HepG2 (cell line): ENCODE results near the gene MEGF6. TPM values are rescaled to one million over a fixed set of nuclear protein-coding genes. Genes with fewer than 3 reads are reported as not detected.

Experiments used
- ATAC-seq: fragments of 200-7000 bp; cut with Tn5 transposase; 3 replicates; pipeline ENCODE4 v1.9.1; 2020; ENCODE audit warnings: mild to moderate bottlenecking, moderate library complexity
- BruUV-seq: library from RNA; stranded (reverse); fragments of 400-500 nt; replicated peaks from 2 replicates; lab custom pipeline; 2021; lab: Mats Ljungman, UMichigan
- CTCF ChIA-PET: fragments of 300-600 bp; formaldehyde crosslinking; extraction: SDS; loops from one replicate; lab custom pipeline; 2021; ENCODE audit warnings: low total read pairs, inconsistent platforms, low intra/inter-chr PET ratio; lab: Yijun Ruan, JAX
- POLR2A ChIA-PET: fragments of 350-600 bp; sonication (Branson Sonifier 250); formaldehyde crosslinking; loops from one replicate; lab custom pipeline; 2020; ENCODE audit warnings: antibody characterized with exemption, inconsistent platforms; lab: Yijun Ruan, JAX
- DNase-seq: peaks from one replicate; pipeline ENCODE4 v3.0.0-alpha.2; 2015; ENCODE audit warnings: low spot score
- FAIRE-seq: peaks from 3 replicates; lab custom pipeline; 2011; peaks lifted over from hg19 to GRCh38; lab: Jason Lieb, UNC
- H2AFZ ChIP-seq: one replicate; pipeline ENCODE4 v1.6.1; 2011; ENCODE audit warnings: low read length, inconsistent platforms
- H3K27ac ChIP-seq: fragments of 300-600 bp; 3 replicates; pipeline ENCODE4 v1.8.0; 2011; ENCODE audit warnings: mixed run types, mild to moderate bottlenecking, mixed read lengths, low read length, inconsistent platforms; ENCODE audit not compliant: insufficient read depth; ENCODE audit errors: extremely low read length
- H3K27me3 ChIP-seq, 2 experiments: fragments of 200-600 bp in 1 of 2; 2 replicates in 1 of 2; 3 replicates in 1 of 2; pipeline versions ENCODE4 v1.6.0 to v1.8.0; 2011; ENCODE audit warnings: low read length in 2 of 2, mild to moderate bottlenecking in 2 of 2, moderate library complexity in 2 of 2, inconsistent platforms in 1 of 2; ENCODE audit not compliant: insufficient read depth in 2 of 2, control insufficient read depth in 1 of 2
- H3K36me3 ChIP-seq, 2 experiments: fragments of 200-600 bp in 1 of 2; replicated peaks in 1 of 2; 2 replicates in 1 of 2; 3 replicates in 1 of 2; pipeline versions ENCODE4 v1.5.1 to v1.8.0; 2011; ENCODE audit warnings: low read length in 2 of 2, inconsistent platforms in 1 of 2; ENCODE audit not compliant: insufficient read depth in 2 of 2, control insufficient read depth in 1 of 2
- H3K4me1 ChIP-seq: 2 replicates; pipeline ENCODE4 v1.5.1; 2012; ENCODE audit warnings: low read length, inconsistent platforms; ENCODE audit not compliant: insufficient read depth
- H3K4me2 ChIP-seq: 2 replicates; pipeline ENCODE4 v1.6.0; 2011; ENCODE audit warnings: low read depth, low read length, inconsistent platforms
- H3K4me3 ChIP-seq, 3 experiments: fragments of 200-600 bp in 1 of 3; sonication (generic), shearing (Covaris generic) in 1 of 3; replicated peaks in 1 of 3; 2 replicates each; pipeline ENCODE4 v1.5.1; 2011 to 2016; ENCODE audit warnings: low read length in 3 of 3, inconsistent platforms in 2 of 3, low read depth in 2 of 3, mild to moderate bottlenecking in 2 of 3, control low read depth in 1 of 3, mixed read lengths in 1 of 3; ENCODE audit not compliant: insufficient read depth in 1 of 3
- H3K79me2 ChIP-seq: one replicate; pipeline ENCODE4 v1.6.1; 2011; ENCODE audit warnings: low read length, inconsistent platforms; ENCODE audit not compliant: insufficient read depth
- H3K9ac ChIP-seq: 2 replicates; pipeline ENCODE4 v1.6.0; 2011; ENCODE audit warnings: mild to moderate bottlenecking, low read depth, low read length, inconsistent platforms; ENCODE audit not compliant: insufficient read depth
- H3K9me3 ChIP-seq: 2 replicates; pipeline ENCODE4 v1.5.1; 2012; ENCODE audit warnings: mild to moderate bottlenecking, low read length
- H4K20me1 ChIP-seq: 2 replicates; pipeline ENCODE4 v1.6.0; 2011; ENCODE audit warnings: inconsistent platforms, mild to moderate bottlenecking, low read length, moderate library complexity; ENCODE audit not compliant: insufficient read depth
- CTCF ChIP-seq: sonication (generic); formaldehyde crosslinking; IDR thresholded peaks from 2 replicates; pipeline ENCODE4 v1.5.0; 2020; ENCODE audit warnings: mild to moderate bottlenecking, missing genetic modification reagents, moderate library complexity
- FOSL2 ChIP-seq: sonication (generic); formaldehyde crosslinking; IDR thresholded peaks from 2 replicates; pipeline ENCODE4 v1.4.0; 2020; ENCODE audit warnings: missing genetic modification reagents
- FOXP4 ChIP-seq: sonication (generic); formaldehyde crosslinking; IDR thresholded peaks from 2 replicates; pipeline ENCODE4 v1.4.0; 2020; ENCODE audit warnings: missing genetic modification reagents
- PCBP2 ChIP-seq: fragments of 200-400 bp; formaldehyde crosslinking; optimal IDR thresholded peaks from 2 replicates; pipeline ENCODE3; 2018; ENCODE audit warnings: low read length, low read depth; ENCODE audit not compliant: poor library complexity, severe bottlenecking
- RBM39 ChIP-seq: fragments of 200-400 bp; formaldehyde crosslinking; IDR thresholded peaks from one replicate; pipeline ENCODE4 v1.6.1; 2018; ENCODE audit warnings: antibody characterized with exemption, mild to moderate bottlenecking, low read depth, low read length; ENCODE audit not compliant: poor library complexity, severe bottlenecking
- RFXAP ChIP-seq: sonication (generic); formaldehyde crosslinking; IDR thresholded peaks from 2 replicates; pipeline ENCODE4 v1.4.0; 2020; ENCODE audit warnings: missing genetic modification reagents, borderline replicate concordance
- SKIL ChIP-seq: sonication (generic); formaldehyde crosslinking; IDR thresholded peaks from 2 replicates; pipeline ENCODE4 v1.8.0; 2022; ENCODE audit warnings: missing genetic modification reagents, mild to moderate bottlenecking, moderate library complexity, borderline replicate concordance
- THYN1 ChIP-seq: sonication (generic); formaldehyde crosslinking; IDR thresholded peaks from 2 replicates; pipeline ENCODE4 v1.8.1; 2023; ENCODE audit warnings: low read depth, mild to moderate bottlenecking, moderate library complexity, missing genetic modification reagents, borderline replicate concordance
- ZC3H13 ChIP-seq: sonication (generic); formaldehyde crosslinking; IDR thresholded peaks from 2 replicates; pipeline ENCODE4 v1.8.1; 2023; ENCODE audit warnings: mild to moderate bottlenecking, missing genetic modification reagents, moderate library complexity
- ZMYM2 ChIP-seq: sonication (generic); formaldehyde crosslinking; IDR thresholded peaks from 2 replicates; pipeline ENCODE4 v1.8.0; 2022; ENCODE audit warnings: mild to moderate bottlenecking, missing genetic modification reagents
- ZNF460 ChIP-seq: sonication (generic); formaldehyde crosslinking; IDR thresholded peaks from 2 replicates; pipeline ENCODE4 v1.5.1; 2020; ENCODE audit warnings: missing genetic modification reagents, mild to moderate bottlenecking, borderline replicate concordance
- ZNF747 ChIP-seq: sonication (generic); formaldehyde crosslinking; IDR thresholded peaks from 2 replicates; pipeline ENCODE4 v1.8.1; 2023; ENCODE audit warnings: missing genetic modification reagents, mild to moderate bottlenecking, borderline replicate concordance
- ZNF761 ChIP-seq: sonication (generic); formaldehyde crosslinking; conservative IDR thresholded peaks from 2 replicates; pipeline ENCODE4 v1.4.0; 2020; ENCODE audit warnings: mild to moderate bottlenecking, missing genetic modification reagents
- WGBS: methylation state at CpG from one replicate; pipeline ENCODE4 v1.1.6; 2017; ENCODE audit warnings: low lambda C conversion rate; 5-methylcytosine and 5-hydroxymethylcytosine counted together
- in situ Hi-C: cut with HindIII; loops from 2 replicates; pipeline ENCODE4 v1.10.0; 2017; ENCODE audit warnings: low pct_unique_long_range_greater_than_20kb; ENCODE audit not compliant: extremely low pct_ligation_motif_present
- intact Hi-C: fragments of 100-400 bp; cut with micrococcal nuclease; formaldehyde crosslinking; loops from one replicate; pipeline ENCODE4 v1.10.0; 2022; ENCODE audit not compliant: unreplicated experiment
- polyA plus RNA-seq, 8 experiments: library from polyadenylated mRNA; depleted of rRNA in 3 of 8; stranded (reverse) in 7 of 8; unstranded in 1 of 8; fragments of >200 nt; fragmentation: Illumina TruSeq in 4 of 8; extraction: Trizol in 4 of 8; gene quantifications; 2 replicates each; pipeline versions ENCODE4 v1.2.1 to v1.2.3, GENCODE V29; 2011 to 2016; ENCODE audit warnings: low read depth in 4 of 8, missing spikeins in 1 of 8, mixed read lengths in 1 of 8; ENCODE audit not compliant: insufficient read depth in 1 of 8
- total RNA-seq, 5 experiments: library from RNA; depleted of rRNA; stranded (reverse); fragments of >200 nt; fragmentation: Illumina TruSeq; extraction: Trizol; gene quantifications; 2 replicates each; pipeline ENCODE4 v1.2.3, GENCODE V29; 2016; ENCODE audit warnings: low read depth in 1 of 5

The MEGF6 gene
- total and polyA plus RNA-seq, 2 of the 13 experiments (the other 11 are each of a cell fraction or from before 2014, with no cell fraction given), result 1.9 TPM

- TF ChIP-seq CTCF (CRISPR knock-in tag), result peak; percentile 19
- TF ChIP-seq PCBP2, result no peak
- no peak for TF ChIP-seq FOSL2 (CRISPR knock-in tag)
- TF ChIP-seq, all 625 proteins: peak for 35
These were observed 139.0 kb downstream of the MEGF6 start (continued) for GRCh38 chr1:3472088-3472850.

- H3K9me3 ChIP-seq, result no peaks in the 10 kb centered on the region
- peak; percentile 89 for DNase-seq
- H3K4me2 ChIP-seq, result peak overlapping the region; percentile 73
- POLR2A ChIA-PET, result interaction anchor here (0.6 to 3.2 kb wide), 11 partner anchors 10 to 1059 kb away, joined by 3 to 282 read pairs (median 3); partner anchors contain the start of genes ARHGEF16, PEX10 and WRAP73
- H3K4me1 ChIP-seq, result peaks cover 26% of the 10 kb centered on the region
- TSS peak; percentile 60 for BruUV-seq
- in situ Hi-C loops (no loop called here), intact Hi-C loops (loop anchor here (1.0 kb wide), 1 partner anchor 18 kb away; no protein-coding TSS in a partner anchor)
- H4K20me1 ChIP-seq, result no peaks in the 10 kb centered on the region
- peak overlapping the region; percentile 71 for H3K9ac ChIP-seq
- ATAC-seq, result peak; percentile 80
- H3K79me2 ChIP-seq, result no peaks in the 10 kb centered on the region
- H2AFZ ChIP-seq, result no peak overlapping the region
- H3K27ac ChIP-seq, result peak overlapping the region; percentile 96
- no peaks in the 10 kb centered on the region for H3K27me3 ChIP-seq
- 0% methylated on average over 1 of the region's 25 CpGs for WGBS
- CTCF ChIA-PET, result interaction anchor here (0.6 to 3.4 kb wide), 3 partner anchors 15 to 853 kb away, joined by 3 to 57 read pairs (median 4); partner anchors contain the start of gene ARHGEF16
- peak overlapping the region in 2 of 3 experiments; percentile 9 to 62; a peak in 4 of 6 replicates for H3K4me3 ChIP-seq
- FAIRE-seq, result peak; percentile 72
- peaks cover 10 to 14% of the 10 kb centered on the region in 2 experiments; a peak in 3 of 5 replicates for H3K36me3 ChIP-seq
- TF ChIP-seq FOXP4, result peak; percentile 78
- TF ChIP-seq RBM39, result peak; percentile 78
- TF ChIP-seq ZMYM2 (CRISPR knock-in tag), result peak; percentile 44; the same call in 1 of the 2 replicates
- TF ChIP-seq ZNF761, result peak; percentile 87; the same call in 1 of the 2 replicates
- peak; percentile 76 for TF ChIP-seq ZNF747 (CRISPR knock-in tag)
- TF ChIP-seq RFXAP (CRISPR knock-in tag), result peak; percentile 77; the same call in 1 of the 2 replicates
- peak; percentile 92 for TF ChIP-seq SKIL (CRISPR knock-in tag)
- TF ChIP-seq THYN1 (CRISPR knock-in tag), result peak; percentile 53; the same call in 1 of the 2 replicates
- peak; percentile 92 for TF ChIP-seq ZC3H13 (CRISPR knock-in tag)
- peak; percentile 18; the same call in 1 of the 2 replicates for TF ChIP-seq ZNF460 (CRISPR knock-in tag)
These were observed 139.8 kb downstream of the MEGF6 start for GRCh38 chr1:3471356-3472087.
